ENCODE measurements around the gene LRIT2. TPM values are rescaled to one million over a fixed set of nuclear protein-coding genes. Genes with fewer than 3 reads are reported as not detected.

The LRIT2 gene
- total RNA-seq, 4 donors from 2014 or later, result not detected

GRCh38 chr10:84193327-84193726 is 32.0 kb downstream of the LRIT2 start:
- H3K27ac ChIP-seq, result no peak overlapping the region
- H3K36me3 ChIP-seq, result no peaks in the 10 kb centered on the region
- H3K4me1 ChIP-seq, result no peaks in the 10 kb centered on the region
- no peaks in the 10 kb centered on the region for H3K9me3 ChIP-seq
- no peak overlapping the region for H3K4me3 ChIP-seq
- peaks cover 0 to 6% of the 10 kb centered on the region in 2 donors for H3K27me3 ChIP-seq
- no peak for DNase-seq
- TF ChIP-seq CTCF (IDR thresholded peaks at IDR 0.05) (no peak), POLR2A (IDR thresholded peaks at IDR 0.05) (no peak)
- intact Hi-C loops (cut with DNase I; ENCODE audit: low total_unique reads), result no loop called here

- Histone ChIP-seq H3K4me1 (no peaks in the 10 kb centered on the region), H3K4me3 (no peak overlapping the region), H3K27ac (no peak overlapping the region), H3K9me3 (no peaks in the 10 kb centered on the region), H3K36me3 (no peaks in the 10 kb centered on the region), H3K27me3 (peaks cover 0 to 6% of the 10 kb centered on the region in 2 donors)
- intact Hi-C loops (cut with DNase I; ENCODE audit: low total_unique reads), result no loop called here
- no peak for DNase-seq
- TF ChIP-seq CTCF (IDR thresholded peaks at IDR 0.05) (no peak), POLR2A (IDR thresholded peaks at IDR 0.05) (no peak)
Observed at GRCh38 chr10:84191106-84191505, 34.2 kb downstream of the LRIT2 start.

GRCh38 chr10:84190621-84191020 is 34.7 kb downstream of the LRIT2 start:
- Histone ChIP-seq H3K36me3 (no peaks in the 10 kb centered on the region), H3K9me3 (no peaks in the 10 kb centered on the region), H3K4me3 (no peak overlapping the region), H3K4me1 (no peaks in the 10 kb centered on the region), H3K27me3 (peaks cover 0 to 6% of the 10 kb centered on the region in 2 donors), H3K27ac (no peak overlapping the region)
- no peak for TF ChIP-seq POLR2A (IDR thresholded peaks at IDR 0.05)
- no peak for TF ChIP-seq CTCF (IDR thresholded peaks at IDR 0.05)
- no peak for DNase-seq
- intact Hi-C loops (cut with DNase I; ENCODE audit: low total_unique reads), result no loop called here

GRCh38 chr10:84188815-84189214 is 36.5 kb downstream of the LRIT2 start:
- no peaks in the 10 kb centered on the region for H3K36me3 ChIP-seq
- intact Hi-C loops (cut with DNase I; ENCODE audit: low total_unique reads), result no loop called here
- H3K4me3 ChIP-seq, result no peak overlapping the region
- H3K27ac ChIP-seq, result no peak overlapping the region
- DNase-seq, result no peak
- H3K27me3 ChIP-seq, result no peaks in the 10 kb centered on the region
- TF ChIP-seq POLR2A (IDR thresholded peaks at IDR 0.05) (no peak), CTCF (IDR thresholded peaks at IDR 0.05) (no peak)
- no peaks in the 10 kb centered on the region for H3K4me1 ChIP-seq
- no peaks in the 10 kb centered on the region for H3K9me3 ChIP-seq

GRCh38 chr10:84185526-84186175 is 39.7 kb downstream of the LRIT2 start:
- H3K36me3 ChIP-seq, result no peaks in the 10 kb centered on the region
- TF ChIP-seq CTCF (IDR thresholded peaks at IDR 0.05) (no peak), POLR2A (IDR thresholded peaks at IDR 0.05) (no peak)
- intact Hi-C loops (cut with DNase I; ENCODE audit: low total_unique reads), result no loop called here
- no peak overlapping the region for H3K4me3 ChIP-seq
- H3K27me3 ChIP-seq, result no peaks in the 10 kb centered on the region
- no peaks in the 10 kb centered on the region for H3K4me1 ChIP-seq
- no peak overlapping the region for H3K27ac ChIP-seq
- DNase-seq, result no peak
- no peaks in the 10 kb centered on the region for H3K9me3 ChIP-seq

All from uterus (tissue), 4 donors.